K562 (cell line): ENCODE data around the gene S100A2. TPM values are rescaled to one million over a fixed set of nuclear protein-coding genes. Genes with fewer than 3 reads are reported as not detected.

ENCODE experiments used
- ATAC-seq: fragments of 200-7000 bp; cut with Tn5 transposase; 3 replicates; pipeline ENCODE4 v1.9.1; 2020; ENCODE audit warnings: moderate library complexity
- BruUV-seq: library from RNA; stranded (reverse); fragments of 400-500 nt; replicated peaks from 2 replicates; lab custom pipeline; 2021; lab: Mats Ljungman, UMichigan
- CTCF ChIA-PET: fragments of 300-600 bp; formaldehyde crosslinking; extraction: SDS; loops from one replicate; lab custom pipeline; 2021; ENCODE audit warnings: low intra/inter-chr PET ratio; lab: Yijun Ruan, JAX
- POLR2A ChIA-PET: fragments of 300-600, 350-650 bp; sonication (Branson Sonifier 250); formaldehyde crosslinking; extraction: SDS; loops from one replicate; lab custom pipeline; 2021; ENCODE audit warnings: antibody characterized with exemption, inconsistent platforms; lab: Yijun Ruan, JAX
- DNase-seq, 4 experiments: peaks; one replicate each; pipeline versions ENCODE4 v3.0.0 to v3.0.0-alpha.2; 2011 to 2018; ENCODE audit warnings: low spot score in 3 of 4, mixed read lengths in 3 of 4; ENCODE audit errors: extremely low read depth in 1 of 4
- FAIRE-seq: peaks from 2 replicates; lab custom pipeline; 2011; peaks lifted over from hg19 to GRCh38; lab: Jason Lieb, UNC
- H2AFZ ChIP-seq: 2 replicates; pipeline ENCODE4 v1.6.0; 2011; ENCODE audit warnings: low read depth, low read length, control low read depth, inconsistent platforms
- H3K27ac ChIP-seq: fragments of 200-600 bp; 3 replicates; pipeline ENCODE4 v1.8.0; 2011; ENCODE audit warnings: low read depth, mild to moderate bottlenecking, control low read depth, inconsistent platforms, low read length, moderate library complexity, mixed read lengths; ENCODE audit errors: extremely low read depth
- H3K27me3 ChIP-seq, 2 experiments: fragments of 300-600 bp in 1 of 2; 2 replicates in 1 of 2; 3 replicates in 1 of 2; pipeline versions ENCODE4 v1.6.0 to v1.8.0; 2011; ENCODE audit warnings: inconsistent platforms in 2 of 2, low read length in 2 of 2, mild to moderate bottlenecking in 1 of 2, mixed read lengths in 1 of 2, moderate library complexity in 1 of 2; ENCODE audit not compliant: control insufficient read depth in 2 of 2, insufficient read depth in 2 of 2
- H3K36me3 ChIP-seq: fragments of 300-600 bp; 3 replicates; pipeline ENCODE4 v1.8.0; 2011; ENCODE audit warnings: mild to moderate bottlenecking, low read length, inconsistent platforms; ENCODE audit not compliant: control insufficient read depth, insufficient read depth
- H3K4me1 ChIP-seq, 2 experiments: fragments of 200-600 bp in 1 of 2; replicated peaks in 1 of 2; 2 replicates in 1 of 2; 3 replicates in 1 of 2; pipeline versions ENCODE4 v1.5.1 to v1.8.0; 2011; ENCODE audit warnings: inconsistent platforms in 2 of 2, low read length in 2 of 2, mild to moderate bottlenecking in 1 of 2, mixed read lengths in 1 of 2, moderate library complexity in 1 of 2; ENCODE audit not compliant: control insufficient read depth in 2 of 2, insufficient read depth in 2 of 2
- H3K4me2 ChIP-seq: 2 replicates; pipeline ENCODE4 v1.6.1; 2011; ENCODE audit warnings: low read length, control low read depth, inconsistent platforms, mixed read lengths; ENCODE audit not compliant: insufficient read depth
- H3K4me3 ChIP-seq: fragments of 200-600 bp; sonication (generic), shearing (Covaris generic); 2 replicates; pipeline ENCODE4 v1.5.1; 2016; ENCODE audit warnings: control low read depth, inconsistent platforms
- H3K79me2 ChIP-seq: fragments of 200-600 bp; 3 replicates; pipeline ENCODE4 v1.8.0; 2011; ENCODE audit warnings: low read length, inconsistent platforms; ENCODE audit not compliant: control insufficient read depth, insufficient read depth
- H3K9ac ChIP-seq, 2 experiments: 2 replicates each; pipeline versions ENCODE4 v1.6.0 to v1.6.1; 2011; ENCODE audit warnings: low read depth in 2 of 2, low read length in 2 of 2, control low read depth in 1 of 2, inconsistent platforms in 1 of 2, mild to moderate bottlenecking in 1 of 2, mixed read lengths in 1 of 2; ENCODE audit not compliant: insufficient read depth in 1 of 2
- H3K9me1 ChIP-seq: one replicate; pipeline ENCODE4 v1.6.0; 2011; ENCODE audit warnings: inconsistent platforms, mild to moderate bottlenecking, low read length, moderate library complexity; ENCODE audit not compliant: control insufficient read depth, insufficient read depth
- H3K9me3 ChIP-seq: replicated peaks from 2 replicates; pipeline ENCODE4 v1.5.1; 2011; ENCODE audit warnings: low read depth, low read length, inconsistent platforms; ENCODE audit not compliant: control insufficient read depth, insufficient read depth
- H4K20me1 ChIP-seq: replicated peaks from 2 replicates; pipeline ENCODE4 v1.6.1; 2011; ENCODE audit warnings: low read length, inconsistent platforms, mixed read lengths; ENCODE audit not compliant: control insufficient read depth, insufficient read depth
- BDP1 ChIP-seq: IDR thresholded peaks from 3 replicates; pipeline ENCODE4 v1.6.1; 2011; ENCODE audit not compliant: insufficient read length, insufficient read depth
- ETS2 ChIP-seq: IDR thresholded peaks from 2 replicates; pipeline ENCODE4 v1.6.1; 2016; ENCODE audit warnings: borderline replicate concordance, missing genetic modification characterization, mild to moderate bottlenecking, moderate library complexity, missing compliant biosample characterization; ENCODE audit not compliant: poor library complexity, severe bottlenecking
- GABPA ChIP-seq: fragments of 200-800 bp; sonication (Bioruptor generic); conservative IDR thresholded peaks from 2 replicates; pipeline ENCODE4 v1.6.1; 2016; ENCODE audit warnings: low read depth, missing genetic modification characterization, missing compliant biosample characterization
- HDAC3 ChIP-seq: fragments of 450-650 bp; IDR thresholded peaks from 2 replicates; pipeline ENCODE4 v1.6.1; 2018; ENCODE audit warnings: borderline replicate concordance, mild to moderate bottlenecking, moderate library complexity; ENCODE audit not compliant: partially characterized antibody
- HDGF ChIP-seq: fragments of 450-650 bp; IDR thresholded peaks from 2 replicates; pipeline ENCODE4 v1.6.1; 2016
- HIVEP1 ChIP-seq: fragments of 250-450 bp; sonication (Bioruptor Pico); IDR thresholded peaks from 2 replicates; pipeline ENCODE4 v1.4.0; 2020; ENCODE audit warnings: mild to moderate bottlenecking
- KAT7 ChIP-seq: sonication (generic); formaldehyde crosslinking; IDR thresholded peaks from 2 replicates; pipeline ENCODE4 v1.8.0; 2022; ENCODE audit warnings: missing genetic modification reagents, mild to moderate bottlenecking, borderline replicate concordance
- NR2F6 ChIP-seq: fragments of 450-650 bp; formaldehyde crosslinking; IDR thresholded peaks from 2 replicates; pipeline ENCODE4 v1.4.0; 2020; ENCODE audit warnings: mild to moderate bottlenecking
- SIX5 ChIP-seq, 2 experiments: IDR thresholded peaks; 2 replicates each; pipeline ENCODE4 v1.6.1; 2011; ENCODE audit warnings: low read length in 2 of 2, borderline replicate concordance in 1 of 2, low read depth in 1 of 2, mild to moderate bottlenecking in 1 of 2, moderate library complexity in 1 of 2; ENCODE audit not compliant: insufficient read depth in 1 of 2
- U2AF1 ChIP-seq: fragments of 200-400 bp; formaldehyde crosslinking; optimal IDR thresholded peaks from 2 replicates; pipeline ENCODE3; 2017; ENCODE audit warnings: mild to moderate bottlenecking, low read depth, low read length, moderate library complexity
- ZNF408 ChIP-seq: fragments of 250-450 bp; sonication (Bioruptor Pico); IDR thresholded peaks from 2 replicates; pipeline ENCODE4 v1.4.0; 2020; ENCODE audit warnings: low read depth, mild to moderate bottlenecking, moderate library complexity
- WGBS: fragments of 100-300 bp; shearing (Covaris generic); methylation state at CpG from one replicate; pipeline ENCODE4 v1.1.6; 2016; ENCODE audit warnings: low coverage, mixed read lengths; ENCODE audit not compliant: insufficient coverage; ENCODE audit errors: missing lambda C conversion rate; 5-methylcytosine and 5-hydroxymethylcytosine counted together
- in situ Hi-C: fragments of 300-500 bp; cut with MboI; formaldehyde crosslinking; loops from 4 replicates; pipeline ENCODE4 v1.15.0; 2018; ENCODE audit warnings: inconsistent platforms, mixed read lengths
- intact Hi-C: fragments of 100-400 bp; cut with micrococcal nuclease; formaldehyde crosslinking; loops from 2 replicates; pipeline ENCODE4 v1.14.2; 2022
- polyA plus RNA-seq, 8 experiments: library from polyadenylated mRNA; depleted of rRNA in 4 of 8; stranded (reverse) in 5 of 8; unstranded in 3 of 8; fragments of >200 nt; fragmentation: Nextera tagmentation in 2 of 8; fragmentation: Illumina TruSeq in 1 of 8; extraction: Ambion mirVana in 2 of 8; extraction: Trizol in 1 of 8; gene quantifications; 2 replicates each; pipeline versions ENCODE4 v1.2.1 to v1.2.3, GENCODE V29; 2011 to 2014; ENCODE audit warnings: inconsistent platforms in 1 of 8, missing spikeins in 1 of 8
- total RNA-seq, 7 experiments: library from RNA; depleted of rRNA in 6 of 7; stranded (reverse); fragments of >200 nt in 6 of 7; fragmentation: Illumina TruSeq in 2 of 7; extraction: Trizol in 2 of 7; gene quantifications; 2 replicates each; pipeline versions ENCODE4 v1.2.1 to v1.2.3, GENCODE V29; 2011 to 2021; ENCODE audit warnings: low replicate concordance in 1 of 7
- TF ChIP-seq, protein P1 (sequence below): fragments of 450-650 bp; conservative IDR thresholded peaks from 2 replicates; pipeline ENCODE4 v1.6.1; 2016; ENCODE audit warnings: missing genetic modification characterization, low read depth, mild to moderate bottlenecking, control low read depth, missing compliant biosample characterization
- TF ChIP-seq, protein P2 (sequence below): IDR thresholded peaks from 2 replicates; pipeline ENCODE4 v1.6.1; 2014; ENCODE audit warnings: antibody characterized with exemption
- TF ChIP-seq, protein P3 (sequence below), 2 experiments: fragments of 200-800 bp in 1 of 2; sonication (Bioruptor generic) in 1 of 2; sonication (generic) in 1 of 2; formaldehyde crosslinking in 1 of 2; IDR thresholded peaks in 1 of 2; conservative IDR thresholded peaks in 1 of 2; 2 replicates each; pipeline versions ENCODE4 v1.5.0 to v1.6.1; 2016 to 2020; ENCODE audit warnings: missing compliant biosample characterization in 1 of 2, missing genetic modification characterization in 1 of 2, missing genetic modification reagents in 1 of 2

S100A2 gene
- total and polyA plus RNA-seq, 9 of the 15 experiments (the other 6 are each of a cell fraction or from before 2014, with no cell fraction given), result 0.28 to 0.65 (median 0.44) TPM; not detected in 4

DNA sequence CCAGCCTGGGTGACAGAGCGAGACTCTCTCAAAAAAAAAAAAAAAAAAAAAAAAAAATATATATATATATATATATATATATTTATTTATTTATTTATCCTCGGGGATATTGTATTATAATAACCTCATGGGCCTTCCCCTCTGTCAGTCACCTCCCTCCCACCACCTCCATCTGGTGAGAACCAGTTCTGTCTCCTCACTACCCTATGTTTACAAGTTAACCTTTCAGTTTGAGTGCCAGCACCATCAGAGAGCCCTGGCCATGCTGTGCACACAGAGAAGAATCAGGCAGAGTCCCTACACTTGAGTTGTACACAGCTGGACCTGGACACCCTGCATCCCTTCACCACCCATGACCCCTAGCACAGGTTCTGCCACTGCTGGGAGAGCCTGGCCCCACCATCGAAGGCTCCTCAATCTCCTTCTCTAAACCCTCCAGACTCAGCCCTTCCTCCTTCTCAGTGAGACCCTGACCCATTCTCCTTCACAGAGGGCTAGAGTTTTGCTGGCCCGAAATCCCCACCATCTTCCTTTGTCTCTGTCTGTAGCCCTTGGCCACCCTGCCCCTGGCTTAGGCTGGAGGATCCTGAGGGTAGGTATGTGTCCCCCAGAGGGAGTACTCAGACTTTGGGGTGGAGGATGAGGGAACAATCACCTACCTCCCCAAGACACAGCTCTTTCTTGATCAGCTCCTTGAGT lies 26.1 kb downstream of the S100A2 start (continued):
- TF ChIP-seq, protein P1, sequence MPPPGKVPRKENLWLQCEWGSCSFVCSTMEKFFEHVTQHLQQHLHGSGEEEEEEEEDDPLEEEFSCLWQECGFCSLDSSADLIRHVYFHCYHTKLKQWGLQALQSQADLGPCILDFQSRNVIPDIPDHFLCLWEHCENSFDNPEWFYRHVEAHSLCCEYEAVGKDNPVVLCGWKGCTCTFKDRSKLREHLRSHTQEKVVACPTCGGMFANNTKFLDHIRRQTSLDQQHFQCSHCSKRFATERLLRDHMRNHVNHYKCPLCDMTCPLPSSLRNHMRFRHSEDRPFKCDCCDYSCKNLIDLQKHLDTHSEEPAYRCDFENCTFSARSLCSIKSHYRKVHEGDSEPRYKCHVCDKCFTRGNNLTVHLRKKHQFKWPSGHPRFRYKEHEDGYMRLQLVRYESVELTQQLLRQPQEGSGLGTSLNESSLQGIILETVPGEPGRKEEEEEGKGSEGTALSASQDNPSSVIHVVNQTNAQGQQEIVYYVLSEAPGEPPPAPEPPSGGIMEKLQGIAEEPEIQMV (tag), result no peak
- TF ChIP-seq BDP1 (no peak), HDGF (no peak), SIX5 (IDR thresholded peaks at IDR 0.05; ENCODE audit: borderline replicate concordance in 1 of 2, insufficient read depth in 1 of 2, low read depth in 1 of 2, low read length in 2 of 2) (no peak), U2AF1 (no peak), GABPA (no peak), HDAC3 (no peak)
- TF ChIP-seq, all 486 proteins: peak for 0

DNA sequence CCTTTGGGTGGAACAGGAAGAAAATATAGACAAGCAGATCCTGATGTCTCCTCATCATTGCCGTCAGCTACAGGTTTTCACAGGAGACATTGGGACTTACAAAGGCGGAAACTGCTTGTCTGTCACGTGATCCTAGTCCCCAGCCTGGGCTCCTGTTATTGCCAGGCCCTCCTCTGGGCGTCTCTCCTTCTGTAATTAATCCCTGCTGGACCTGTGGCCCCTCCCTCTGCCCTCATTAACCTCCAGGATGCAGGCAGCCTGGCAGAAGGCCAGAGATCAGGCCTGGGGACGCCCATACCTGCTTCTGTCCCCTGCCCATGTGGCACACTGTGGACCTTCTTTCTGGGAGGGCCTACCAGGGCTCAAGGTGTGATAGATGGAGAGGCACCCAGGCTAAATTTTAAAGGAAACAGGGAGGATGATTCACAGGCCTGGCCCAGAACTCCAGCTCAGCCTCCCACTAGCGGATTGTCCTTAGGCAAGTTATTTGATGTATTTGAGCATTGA lies 27.3 kb downstream of the S100A2 start:
- H3K36me3 ChIP-seq, result no peaks in the 10 kb centered on the region
- BruUV-seq, result no TSS peak
- peak; percentile 88 for FAIRE-seq
- no peaks in the 10 kb centered on the region for H3K27me3 ChIP-seq
- peak overlapping the region; percentile 45 for H3K4me2 ChIP-seq
- peaks cover 67 to 71% of the 10 kb centered on the region in 2 experiments for H3K4me1 ChIP-seq
- peak overlapping the region; percentile 94 for H2AFZ ChIP-seq
- in situ Hi-C loops, result no loop called here
- H4K20me1 ChIP-seq, result no peaks in the 10 kb centered on the region
- CTCF ChIA-PET, result interaction anchor here (1.5 kb wide), 1 partner anchor 30 kb away, joined by 5 read pairs; no protein-coding TSS in a partner anchor
- WGBS, result 19% methylated on average over 6 of the region's 6 CpGs
- DNase-seq, result peak; percentile 83 to 87 (median 85)
- H3K79me2 ChIP-seq, result no peaks in the 10 kb centered on the region; the same call in 2 of the 3 replicates
- intact Hi-C loops, result loop anchor here (2.0 kb wide), 1 partner anchor 30 kb away; no protein-coding TSS in a partner anchor
- H3K9me3 ChIP-seq, result no peaks in the 10 kb centered on the region
- POLR2A ChIA-PET, result interaction anchor here (0.5 to 1.0 kb wide), 4 partner anchors 12 to 510 kb away, joined by 3 to 4 read pairs (median 4); no protein-coding TSS in a partner anchor
- H3K9ac ChIP-seq, result peak overlapping the region in 1 of 2 experiments; percentile 41; a peak in 1 of 4 replicates
- H3K9me1 ChIP-seq, result no peaks in the 10 kb centered on the region
- peak overlapping the region; percentile 52 for H3K27ac ChIP-seq
- H3K4me3 ChIP-seq, result no peak overlapping the region
- ATAC-seq, result peak; percentile 82
- TF ChIP-seq, protein P2, sequence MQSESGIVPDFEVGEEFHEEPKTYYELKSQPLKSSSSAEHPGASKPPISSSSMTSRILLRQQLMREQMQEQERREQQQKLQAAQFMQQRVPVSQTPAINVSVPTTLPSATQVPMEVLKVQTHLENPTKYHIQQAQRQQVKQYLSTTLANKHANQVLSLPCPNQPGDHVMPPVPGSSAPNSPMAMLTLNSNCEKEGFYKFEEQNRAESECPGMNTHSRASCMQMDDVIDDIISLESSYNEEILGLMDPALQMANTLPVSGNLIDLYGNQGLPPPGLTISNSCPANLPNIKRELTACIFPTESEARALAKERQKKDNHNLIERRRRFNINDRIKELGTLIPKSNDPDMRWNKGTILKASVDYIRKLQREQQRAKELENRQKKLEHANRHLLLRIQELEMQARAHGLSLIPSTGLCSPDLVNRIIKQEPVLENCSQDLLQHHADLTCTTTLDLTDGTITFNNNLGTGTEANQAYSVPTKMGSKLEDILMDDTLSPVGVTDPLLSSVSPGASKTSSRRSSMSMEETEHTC, result 0 out of 2 replicates have a peak, but pooled peaks have one; percentile 52
- no peak for TF ChIP-seq ETS2 (tag)
- TF ChIP-seq, protein P3, sequence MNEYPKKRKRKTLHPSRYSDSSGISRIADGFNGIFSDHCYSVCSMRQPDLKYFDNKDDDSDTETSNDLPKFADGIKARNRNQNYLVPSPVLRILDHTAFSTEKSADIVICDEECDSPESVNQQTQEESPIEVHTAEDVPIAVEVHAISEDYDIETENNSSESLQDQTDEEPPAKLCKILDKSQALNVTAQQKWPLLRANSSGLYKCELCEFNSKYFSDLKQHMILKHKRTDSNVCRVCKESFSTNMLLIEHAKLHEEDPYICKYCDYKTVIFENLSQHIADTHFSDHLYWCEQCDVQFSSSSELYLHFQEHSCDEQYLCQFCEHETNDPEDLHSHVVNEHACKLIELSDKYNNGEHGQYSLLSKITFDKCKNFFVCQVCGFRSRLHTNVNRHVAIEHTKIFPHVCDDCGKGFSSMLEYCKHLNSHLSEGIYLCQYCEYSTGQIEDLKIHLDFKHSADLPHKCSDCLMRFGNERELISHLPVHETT (CRISPR knock-in tag; conservative IDR thresholded peaks at IDR 0.05 in 1 of 2, IDR thresholded peaks at IDR 0.05 in 1 of 2), result no peak
- TF ChIP-seq ZNF408 (CRISPR knock-in tag), result no peak
- no peak for TF ChIP-seq NR2F6
- no peak for TF ChIP-seq KAT7 (CRISPR knock-in tag)
- TF ChIP-seq HIVEP1 (CRISPR knock-in tag), result no peak
